Retinal pigment epithelial cell (primary cell): ENCODE data around the gene PHLDA2.
"Not testable (repeated sequence)": the region's sequence is repeated elsewhere in the genome, so short reads cannot be mapped to it uniquely, and the experiment has no call there.

Experiments
- DNase-seq: peaks from one replicate; pipeline ENCODE4 v3.0.0-alpha.2; 2010; ENCODE audit warnings: low read depth
- H3K4me3 ChIP-seq: 2 replicates; pipeline ENCODE4 v1.5.1; 2011; ENCODE audit warnings: mild to moderate bottlenecking, low read length, control low read depth, moderate library complexity
- CTCF ChIP-seq: conservative IDR thresholded peaks from 2 replicates; pipeline ENCODE4 v1.5.1; 2011; ENCODE audit warnings: low read depth, low read length, control low read depth, inconsistent platforms

The PHLDA2 gene

DNA sequence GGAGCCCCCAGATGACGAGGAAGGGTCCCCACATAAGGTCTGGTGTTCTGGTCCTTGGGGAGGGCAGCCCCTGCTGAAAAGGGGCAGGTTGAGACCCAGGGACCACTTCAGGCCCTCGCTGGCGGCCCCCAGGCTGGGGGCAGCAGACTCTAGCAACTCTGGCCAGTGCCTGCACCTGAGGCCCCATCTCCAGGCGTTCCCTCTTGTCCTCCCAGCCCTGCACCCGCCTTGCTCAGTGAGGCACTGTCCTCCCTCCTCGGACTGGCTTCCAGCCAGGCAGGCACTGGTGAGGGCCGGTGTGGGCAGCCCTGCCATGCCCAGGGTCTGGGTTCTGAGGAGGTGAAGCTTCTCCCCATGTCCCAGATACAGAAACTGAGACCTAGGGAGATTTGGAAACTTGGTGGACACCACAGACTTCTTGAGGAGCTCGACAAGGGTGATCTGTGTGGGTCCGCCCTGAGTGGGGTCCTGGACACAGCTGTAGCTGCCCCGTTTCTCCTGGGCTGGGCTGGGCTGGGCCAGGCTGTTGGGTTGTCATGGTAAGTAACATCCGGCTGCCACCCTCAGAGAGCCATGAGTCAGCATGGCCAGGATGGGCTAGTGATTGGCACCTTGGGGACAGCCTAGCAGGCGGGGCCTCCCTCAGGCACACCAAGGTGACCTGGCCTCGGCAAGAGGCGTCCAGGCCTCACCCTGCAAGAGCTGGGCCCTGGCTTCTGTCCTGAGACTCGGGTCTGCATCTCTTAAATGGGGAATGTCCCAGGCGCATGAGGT is 11.1 kb upstream of the PHLDA2 start:
- no peak for TF ChIP-seq CTCF
- DNase-seq, result no peak
- H3K4me3 ChIP-seq, result no peak overlapping the region

GRCh38 chr11:2938458-2939418 is 9.5 kb upstream of the PHLDA2 start:
- DNase-seq, H3K4me3 ChIP-seq: not testable (repeated sequence)

DNA sequence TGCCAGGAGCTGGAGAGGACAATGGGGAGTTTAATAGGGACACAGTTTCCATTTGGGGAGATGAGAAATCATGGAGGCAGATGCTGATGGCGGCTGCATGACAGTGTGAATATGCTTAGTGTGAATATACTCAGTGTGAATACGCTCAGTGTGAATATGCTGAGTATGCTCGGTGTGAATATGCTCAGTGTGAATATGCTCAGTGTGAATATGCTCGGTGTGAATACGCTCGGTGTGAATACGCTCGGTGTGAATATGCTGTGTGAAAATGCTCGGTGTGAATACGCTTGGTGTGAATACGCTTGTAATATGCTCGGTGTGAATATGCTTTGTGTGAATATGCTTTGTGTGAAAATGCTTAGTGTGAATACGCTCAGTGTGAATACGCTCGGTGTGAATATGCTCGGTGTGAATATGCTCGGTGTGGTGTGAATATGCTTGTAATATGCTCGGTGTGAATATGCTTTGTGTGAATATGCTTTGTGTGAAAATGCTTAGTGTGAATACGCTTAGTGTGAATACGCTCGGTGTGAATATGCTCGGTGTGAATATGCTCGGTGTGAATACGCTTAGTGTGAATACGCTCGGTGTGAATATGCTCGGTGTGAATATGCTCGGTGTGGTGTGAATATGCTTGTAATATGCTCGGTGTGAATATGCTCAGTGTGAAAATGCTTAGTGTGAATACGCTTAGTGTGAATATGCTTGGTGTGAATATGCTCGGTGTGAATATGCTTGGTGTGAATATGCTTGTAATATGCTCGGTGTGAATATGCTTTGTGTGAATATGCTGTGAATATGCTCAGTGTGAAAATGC is 8.6 kb upstream of the PHLDA2 start:
- DNase-seq, H3K4me3 ChIP-seq: not testable (repeated sequence)

GRCh38 chr11:2934611-2935239 is 5.5 kb upstream of the PHLDA2 start:
- TF ChIP-seq CTCF, result no peak
- no peak for DNase-seq

DNA sequence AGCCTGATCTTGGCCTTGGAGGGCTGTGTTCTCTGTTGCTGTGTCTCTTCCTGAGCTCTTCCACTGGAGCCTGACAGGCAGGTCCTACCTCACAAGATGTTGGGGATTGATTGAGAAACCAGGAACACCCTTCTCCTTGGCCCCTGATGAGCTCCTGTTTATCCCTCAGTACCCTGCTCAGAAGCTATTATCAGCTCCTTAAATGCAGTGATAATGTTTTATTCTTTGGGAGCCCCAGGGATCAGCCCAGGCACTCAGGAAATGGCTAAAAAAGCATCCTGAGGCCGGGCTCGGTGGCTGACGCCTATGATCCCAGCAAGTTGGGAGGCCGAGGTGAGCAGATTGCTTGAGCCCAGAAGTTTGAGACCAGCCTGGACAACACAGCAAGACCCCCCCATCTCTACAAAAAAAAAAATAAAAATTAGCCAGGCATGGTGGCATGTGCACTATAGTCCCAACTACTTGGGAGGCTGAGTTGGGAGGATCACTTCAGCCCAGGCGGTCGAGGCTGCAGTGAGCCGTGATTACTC is 4.9 kb upstream of the PHLDA2 start:
- DNase-seq, result no peak
- no peak overlapping the region for H3K4me3 ChIP-seq
- no peak for TF ChIP-seq CTCF

More at GRCh38 chr11:2934611-2935239, 5.5 kb upstream of the PHLDA2 start:
- no peak overlapping the region for H3K4me3 ChIP-seq

DNA sequence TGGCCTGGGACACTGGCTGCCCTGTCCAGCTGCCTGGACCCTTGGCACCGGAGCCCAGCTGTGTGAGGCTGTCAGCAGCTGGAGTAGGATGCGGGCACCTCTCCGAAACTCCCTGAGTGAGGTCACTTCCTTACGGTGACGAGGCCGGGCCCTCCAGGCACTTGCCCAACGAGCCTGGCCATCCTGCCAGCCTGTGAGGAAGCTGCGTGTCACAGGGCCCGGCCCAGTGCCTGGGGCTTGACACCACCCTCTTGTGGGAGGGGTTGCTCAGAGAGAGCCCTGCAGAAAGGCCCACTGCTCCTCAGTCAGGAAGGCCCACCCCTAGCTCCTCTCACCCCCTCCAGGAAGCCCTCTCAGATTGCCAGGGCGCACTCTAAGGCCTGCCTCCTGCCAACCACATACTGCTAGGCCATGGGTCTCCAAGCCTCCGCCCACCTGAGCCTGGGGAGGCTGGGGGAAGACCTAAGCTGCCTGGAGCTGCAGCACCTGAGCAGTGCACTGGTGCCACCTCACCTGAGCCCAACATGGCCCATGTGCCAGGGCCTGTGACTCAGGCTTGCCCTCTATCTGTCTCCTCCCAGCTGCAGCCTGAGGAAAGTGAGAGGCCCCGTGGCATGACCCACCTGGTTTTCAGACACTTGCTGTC is 4.3 kb upstream of the PHLDA2 start:
- no peak for TF ChIP-seq CTCF
- no peak overlapping the region for H3K4me3 ChIP-seq
- no peak for DNase-seq

GRCh38 chr11:2932850-2933251 is 3.6 kb upstream of the PHLDA2 start:
- no peak for DNase-seq
- H3K4me3 ChIP-seq, result no peak overlapping the region
- TF ChIP-seq CTCF, result no peak
